Astrocyte (in vitro differentiated cells and primary cell): Measurements from ENCODE around the gene COX7B2. TPM values are rescaled to one million over a fixed set of nuclear protein-coding genes. Genes with fewer than 3 reads are reported as not detected.

Experiments
- DNase-seq: peaks from one replicate; pipeline ENCODE4 v3.0.0-alpha.2; 2010; ENCODE audit warnings: low read depth
- FAIRE-seq: peaks from 2 replicates; lab custom pipeline; 2011; peaks lifted over from hg19 to GRCh38; lab: Jason Lieb, UNC
- H2AFZ ChIP-seq: 2 replicates; pipeline ENCODE4 v1.6.0; 2012; ENCODE audit warnings: low read depth, low read length, inconsistent platforms
- H3K27ac ChIP-seq: 2 replicates; pipeline ENCODE4 v1.5.1; 2011; ENCODE audit warnings: low read depth, low read length, inconsistent platforms
- H3K27me3 ChIP-seq: 2 replicates; pipeline ENCODE4 v1.6.0; 2011; ENCODE audit warnings: low read length, inconsistent platforms; ENCODE audit not compliant: insufficient read depth
- H3K36me3 ChIP-seq: 2 replicates; pipeline ENCODE4 v1.5.1; 2011; ENCODE audit warnings: low read length, inconsistent platforms; ENCODE audit not compliant: insufficient read depth
- H3K4me1 ChIP-seq: 2 replicates; pipeline ENCODE4 v1.5.1; 2011; ENCODE audit warnings: low read length, inconsistent platforms; ENCODE audit not compliant: insufficient read depth
- H3K4me2 ChIP-seq: 2 replicates; pipeline ENCODE4 v1.6.0; 2012; ENCODE audit warnings: low read length, inconsistent platforms
- H3K4me3 ChIP-seq: 2 replicates; pipeline ENCODE4 v1.5.1; 2011; ENCODE audit warnings: low read depth, mild to moderate bottlenecking, low read length, inconsistent platforms; ENCODE audit not compliant: insufficient read depth
- H3K79me2 ChIP-seq: 2 replicates; pipeline ENCODE4 v1.6.0; 2012; ENCODE audit warnings: mild to moderate bottlenecking, low read length, inconsistent platforms; ENCODE audit not compliant: insufficient read depth
- H3K9ac ChIP-seq: 2 replicates; pipeline ENCODE4 v1.6.0; 2012; ENCODE audit warnings: mild to moderate bottlenecking, low read length, inconsistent platforms
- H3K9me3 ChIP-seq: 2 replicates; pipeline ENCODE4 v1.5.1; 2012; ENCODE audit warnings: low read depth, mild to moderate bottlenecking, low read length, inconsistent platforms; ENCODE audit not compliant: insufficient read depth
- H4K20me1 ChIP-seq: 2 replicates; pipeline ENCODE4 v1.6.0; 2012; ENCODE audit warnings: low read length, inconsistent platforms; ENCODE audit not compliant: insufficient read depth
- H3K27ac Mint-ChIP-seq: one replicate; pipeline ENCODE4 v1.8.0; 2021; ENCODE audit warnings: mild to moderate bottlenecking, mixed read lengths; ENCODE audit not compliant: unreplicated experiment
- H3K27me3 Mint-ChIP-seq: one replicate; pipeline ENCODE4 v1.8.0; 2021; ENCODE audit warnings: low read depth, mixed read lengths; ENCODE audit not compliant: unreplicated experiment
- H3K36me3 Mint-ChIP-seq: one replicate; pipeline ENCODE4 v1.8.0; 2021; ENCODE audit warnings: low read depth, mixed read lengths; ENCODE audit not compliant: unreplicated experiment
- H3K4me1 Mint-ChIP-seq: one replicate; pipeline ENCODE4 v1.8.0; 2021; ENCODE audit warnings: low read depth, mixed read lengths; ENCODE audit not compliant: unreplicated experiment
- H3K4me3 Mint-ChIP-seq: one replicate; pipeline ENCODE4 v1.8.0; 2021; ENCODE audit warnings: mild to moderate bottlenecking, moderate library complexity, mixed read lengths; ENCODE audit not compliant: unreplicated experiment
- H3K9me3 Mint-ChIP-seq: one replicate; pipeline ENCODE4 v1.8.0; 2021; ENCODE audit warnings: mild to moderate bottlenecking, mixed read lengths; ENCODE audit not compliant: unreplicated experiment
- CTCF ChIP-seq: IDR thresholded peaks from 2 replicates; pipeline ENCODE4 v1.5.1; 2011; ENCODE audit warnings: low read depth, mild to moderate bottlenecking, inconsistent platforms, low read length, moderate library complexity; ENCODE audit not compliant: insufficient read depth
- EZH2 ChIP-seq: IDR thresholded peaks from 2 replicates; pipeline ENCODE4 v1.6.1; 2012; ENCODE audit warnings: mild to moderate bottlenecking, low read length, inconsistent platforms; ENCODE audit not compliant: insufficient read depth
- total RNA-seq: library from RNA; stranded (reverse); gene quantifications from 2 replicates; pipeline ENCODE4 v1.2.1, GENCODE V29; 2021

COX7B2 gene
- total RNA-seq, 1 donor from 2014 or later: not detected

- Histone ChIP-seq H3K36me3 (no peaks in the 10 kb centered on the region), H3K9ac (no peak overlapping the region), H3K27me3 (no peaks in the 10 kb centered on the region), H2AFZ (no peak overlapping the region), H4K20me1 (no peaks in the 10 kb centered on the region), H3K79me2 (no peaks in the 10 kb centered on the region), H3K4me1 (no peaks in the 10 kb centered on the region), H3K27ac (no peak overlapping the region), H3K4me3 (no peak overlapping the region), H3K4me2 (no peak overlapping the region), H3K9me3 (no peaks in the 10 kb centered on the region)
- no peaks in the 10 kb centered on the region for H3K36me3 Mint-ChIP-seq
- H3K9me3 Mint-ChIP-seq: peaks cover 1% of the 10 kb centered on the region
- FAIRE-seq (no peak), DNase-seq (no peak)
- H3K4me3 Mint-ChIP-seq: no peak overlapping the region
- no peak for TF ChIP-seq EZH2
- TF ChIP-seq CTCF: no peak
- H3K27me3 Mint-ChIP-seq: no peaks in the 10 kb centered on the region
- no peaks in the 10 kb centered on the region for H3K4me1 Mint-ChIP-seq
- H3K27ac Mint-ChIP-seq: no peak overlapping the region
Observed at GRCh38 chr4:46830971-46831454, 78.0 kb downstream of the COX7B2 start.

GRCh38 chr4:46820154-46820553 lies 88.9 kb downstream of the COX7B2 start:
- Mint-ChIP-seq H3K9me3 (peaks cover 4% of the 10 kb centered on the region), H3K4me3 (no peak overlapping the region), H3K27ac (no peak overlapping the region), H3K27me3 (no peaks in the 10 kb centered on the region), H3K36me3 (no peaks in the 10 kb centered on the region), H3K4me1 (no peaks in the 10 kb centered on the region)
- H3K9me3 ChIP-seq: no peaks in the 10 kb centered on the region
- H3K4me1 ChIP-seq: no peaks in the 10 kb centered on the region
- no peak for TF ChIP-seq EZH2
- no peak for TF ChIP-seq CTCF
- H3K4me3 ChIP-seq: no peak overlapping the region
- H2AFZ ChIP-seq: no peak overlapping the region
- no peaks in the 10 kb centered on the region for H3K79me2 ChIP-seq
- DNase-seq (no peak), FAIRE-seq (no peak)
- H3K27me3 ChIP-seq: no peaks in the 10 kb centered on the region
- no peaks in the 10 kb centered on the region for H4K20me1 ChIP-seq
- H3K4me2 ChIP-seq: no peak overlapping the region
- H3K9ac ChIP-seq: no peak overlapping the region
- H3K36me3 ChIP-seq: no peaks in the 10 kb centered on the region
- H3K27ac ChIP-seq: no peak overlapping the region

- Histone ChIP-seq H3K9ac (no peak overlapping the region), H3K36me3 (no peaks in the 10 kb centered on the region), H3K27ac (no peak overlapping the region), H3K4me2 (no peak overlapping the region), H3K79me2 (no peaks in the 10 kb centered on the region), H3K27me3 (no peaks in the 10 kb centered on the region), H3K4me3 (no peak overlapping the region), H4K20me1 (no peaks in the 10 kb centered on the region), H3K4me1 (no peaks in the 10 kb centered on the region), H2AFZ (no peak overlapping the region), H3K9me3 (no peaks in the 10 kb centered on the region)
- FAIRE-seq (no peak), DNase-seq (no peak)
- Mint-ChIP-seq H3K9me3 (no peaks in the 10 kb centered on the region), H3K27ac (no peak overlapping the region), H3K36me3 (no peaks in the 10 kb centered on the region), H3K4me1 (no peaks in the 10 kb centered on the region), H3K4me3 (no peak overlapping the region), H3K27me3 (no peaks in the 10 kb centered on the region)
- TF ChIP-seq CTCF (no peak), EZH2 (no peak)
Observed at GRCh38 chr4:46819095-46819494, 90.0 kb downstream of the COX7B2 start.
